Epithelial cell of esophagus (primary cell): ENCODE data around the gene OR2T33.
"Not testable (repeated sequence)": the region's sequence is repeated elsewhere in the genome, so short reads cannot be mapped to it uniquely, and the experiment has no call there.

Experiments used
- DNase-seq: peaks from one replicate; pipeline ENCODE4 v3.0.0; 2010; ENCODE audit warnings: low read depth
- H3K4me3 ChIP-seq: 2 replicates; pipeline ENCODE4 v1.5.1; 2011; ENCODE audit warnings: mild to moderate bottlenecking, low read length, control low read depth
- CTCF ChIP-seq: IDR thresholded peaks from 2 replicates; pipeline ENCODE4 v1.5.1; 2011; ENCODE audit warnings: low read depth, mild to moderate bottlenecking, low read length, control low read depth, inconsistent platforms; ENCODE audit not compliant: insufficient read depth; ENCODE audit errors: missing control alignments

Gene OR2T33

GRCh38 chr1:248268178-248268577 lies 9.6 kb downstream of the OR2T33 start:
- no peak for DNase-seq
- H3K4me3 ChIP-seq = no peak overlapping the region
- TF ChIP-seq CTCF = no peak

GRCh38 chr1:248259309-248259708 lies 18.5 kb downstream of the OR2T33 start:
- H3K4me3 ChIP-seq, DNase-seq: not testable (repeated sequence)

GRCh38 chr1:248243204-248243603 lies 34.6 kb downstream of the OR2T33 start:
- DNase-seq = peak; percentile 48
- peak; percentile 73 for TF ChIP-seq CTCF
- H3K4me3 ChIP-seq = no peak overlapping the region

GRCh38 chr1:248239478-248239877 lies 38.3 kb downstream of the OR2T33 start:
- no peak overlapping the region for H3K4me3 ChIP-seq
- no peak for TF ChIP-seq CTCF
- DNase-seq = no peak

- no peak for DNase-seq
- no peak for TF ChIP-seq CTCF
- no peak within 1 kb of the TSS for H3K4me3 ChIP-seq
These were observed 46.7 kb downstream of the OR2T33 start, which contains the start of gene OR2M4 for GRCh38 chr1:248231117-248231516. Gene OR2M4 (plus strand): TSS chr1:248231417. CDS start chr1:248238929, 7,512 bp downstream.

GRCh38 chr1:248229360-248229908 lies 48.3 kb downstream of the OR2T33 start:
- H3K4me3 ChIP-seq = no peak overlapping the region
- no peak for TF ChIP-seq CTCF
- DNase-seq = no peak

GRCh38 chr1:248225537-248225936 lies 52.2 kb downstream of the OR2T33 start:
- H3K4me3 ChIP-seq = no peak overlapping the region
- no peak for TF ChIP-seq CTCF
- no peak for DNase-seq
